NCI-H2196 treated with DMSO at 0.1 percent for 48 hours (cell line): ENCODE measurements around the gene C19orf67.

Experiments used
- DNase-seq: peaks from one replicate; lab custom pipeline; 2025; ENCODE audit not compliant: unreplicated experiment; lab: John Stamatoyannopoulos, UW

C19orf67 gene

DNA sequence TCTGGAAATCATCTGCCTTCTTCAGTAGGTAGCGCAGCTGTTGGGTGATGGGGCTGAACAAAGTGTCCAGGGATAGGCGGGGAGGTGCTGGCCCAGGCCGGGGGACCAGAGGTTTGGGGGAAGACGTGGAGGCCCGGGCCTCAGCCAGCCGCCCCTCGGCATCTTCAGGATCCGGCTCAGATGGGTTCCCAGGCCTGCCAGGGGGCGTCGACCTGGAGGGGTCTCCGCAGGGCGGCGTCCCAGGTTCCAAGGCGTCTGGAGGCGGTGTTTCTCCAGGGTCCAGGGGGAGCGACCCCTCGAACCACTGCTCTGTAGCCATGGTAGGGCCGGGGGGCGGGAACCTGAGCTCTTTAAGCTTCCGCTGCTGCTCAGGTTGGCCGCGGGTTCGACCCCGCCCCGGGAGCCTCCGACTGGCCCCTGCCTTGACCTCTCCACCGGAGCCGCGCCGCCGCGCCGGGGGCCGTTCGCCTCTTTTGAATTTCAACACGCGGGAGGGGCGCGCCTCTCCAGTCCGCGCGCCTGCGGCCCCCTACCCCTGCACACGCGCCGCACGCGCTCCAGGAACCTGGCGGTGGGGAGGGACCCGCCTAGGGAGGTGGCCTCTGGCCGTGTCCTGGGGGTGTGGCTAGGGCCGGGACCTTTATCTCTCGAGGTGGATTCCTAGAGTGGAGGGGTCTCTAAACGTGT, at the start of gene C19orf67:
TSS of gene C19orf67 (minus strand) at position 475 of the 687 bp plus-strand sequence. CDS start at position 319, 156 bp downstream.
- no peak for DNase-seq

DNA sequence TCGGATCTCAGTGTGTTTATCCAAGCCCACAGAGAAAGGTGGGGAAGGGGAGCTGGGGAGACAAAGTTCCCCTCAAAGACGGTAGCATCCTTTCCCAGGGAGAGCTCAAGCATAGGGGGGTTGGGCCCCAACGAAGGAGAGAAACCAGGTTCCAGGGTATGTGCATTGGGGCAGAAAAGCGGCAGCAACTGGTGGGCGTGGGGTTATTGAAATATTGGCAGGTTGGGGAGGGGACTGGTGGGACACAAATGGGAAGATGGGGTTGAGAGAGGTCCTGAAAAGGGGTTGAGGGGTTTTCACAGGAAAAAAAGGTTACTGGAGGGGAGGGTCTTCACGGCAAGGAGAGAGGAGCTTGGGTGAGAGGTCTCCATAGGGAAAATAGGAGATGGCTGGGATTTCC, 49.8 kb upstream of the C19orf67 start:
- no peak for DNase-seq

DNA sequence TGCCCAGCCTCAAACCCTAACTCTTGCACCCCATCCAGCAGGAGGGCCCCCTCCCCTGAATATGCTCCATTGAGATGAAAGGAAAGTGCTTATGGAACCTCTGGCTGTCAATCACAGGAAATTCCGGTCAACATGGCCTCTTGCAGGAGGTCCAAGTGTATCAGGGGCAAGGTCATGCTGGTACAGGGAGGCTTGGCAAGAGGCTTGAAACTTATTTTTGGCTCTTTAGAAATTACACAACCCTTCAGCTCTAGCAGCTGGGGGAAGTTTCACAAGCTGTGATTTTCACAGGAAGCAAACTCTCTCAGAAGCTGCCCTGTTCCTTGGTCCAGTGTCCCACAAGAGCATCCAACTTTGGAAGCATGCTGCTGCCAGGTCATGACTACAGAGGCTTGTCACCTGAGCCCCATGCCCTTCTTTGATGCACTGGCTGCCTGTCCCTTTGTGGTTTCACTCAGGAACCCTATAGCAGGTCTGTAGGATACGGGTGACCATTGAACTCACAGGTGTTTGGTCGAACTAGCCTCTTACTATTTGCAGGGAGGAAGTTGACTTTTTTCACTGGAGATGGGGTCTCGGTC, 42.4 kb upstream of the C19orf67 start:
- no peak for DNase-seq

DNA sequence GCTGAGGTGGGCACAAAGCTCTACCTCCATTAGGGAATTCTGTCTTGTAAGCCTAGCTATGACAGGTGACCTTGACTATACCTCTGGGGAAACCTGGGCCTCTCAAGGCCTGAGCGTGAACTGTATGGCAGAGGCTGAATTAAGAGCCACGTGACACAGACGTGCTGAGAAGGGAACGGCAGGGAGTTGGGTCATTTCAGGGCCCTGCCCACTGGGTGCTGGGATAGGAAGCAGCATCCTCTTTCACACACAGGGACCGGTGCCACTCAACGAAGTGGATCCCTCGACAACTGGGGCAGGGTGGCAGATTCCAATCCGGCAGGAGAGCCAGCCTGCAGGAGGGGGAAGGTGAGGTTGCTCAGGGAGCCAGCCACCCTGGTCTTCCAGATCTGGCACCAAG, 41.6 kb upstream of the C19orf67 start:
- no peak for DNase-seq

DNA sequence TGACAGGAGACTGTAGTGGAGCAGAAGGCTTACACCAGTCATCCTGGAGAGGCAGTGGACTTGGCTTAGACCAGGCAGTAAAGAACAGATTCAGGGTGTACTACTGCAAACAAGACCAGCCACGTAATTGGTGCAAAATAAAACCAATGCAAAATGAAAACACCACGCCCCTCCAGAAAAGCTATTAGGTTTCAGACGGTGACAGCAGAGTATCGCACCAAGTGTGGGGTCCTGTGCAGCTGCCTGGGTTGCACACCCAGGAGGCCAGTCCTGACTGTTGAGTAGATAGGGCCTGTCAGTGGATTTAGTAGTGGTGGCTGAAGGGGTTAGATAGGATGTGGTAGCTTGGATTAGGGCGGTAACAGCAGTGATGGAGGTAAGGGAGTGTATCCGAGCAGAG, 37.3 kb upstream of the C19orf67 start:
- no peak for DNase-seq

DNA sequence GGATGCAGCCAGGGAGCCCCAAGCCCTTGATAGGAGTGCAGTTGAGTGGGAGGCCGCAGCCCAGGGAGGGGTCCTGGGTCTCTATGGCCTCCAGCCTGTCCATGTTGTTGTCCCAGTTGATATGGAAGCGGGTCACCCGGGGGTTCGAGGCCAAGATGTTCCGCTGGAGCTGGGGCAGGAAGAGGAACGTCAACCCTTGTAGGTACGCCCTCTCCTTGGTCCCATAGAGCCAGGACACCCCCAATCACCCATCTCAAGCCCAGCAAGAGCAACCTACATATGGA, 34.9 kb upstream of the C19orf67 start:
- no peak for DNase-seq

DNA sequence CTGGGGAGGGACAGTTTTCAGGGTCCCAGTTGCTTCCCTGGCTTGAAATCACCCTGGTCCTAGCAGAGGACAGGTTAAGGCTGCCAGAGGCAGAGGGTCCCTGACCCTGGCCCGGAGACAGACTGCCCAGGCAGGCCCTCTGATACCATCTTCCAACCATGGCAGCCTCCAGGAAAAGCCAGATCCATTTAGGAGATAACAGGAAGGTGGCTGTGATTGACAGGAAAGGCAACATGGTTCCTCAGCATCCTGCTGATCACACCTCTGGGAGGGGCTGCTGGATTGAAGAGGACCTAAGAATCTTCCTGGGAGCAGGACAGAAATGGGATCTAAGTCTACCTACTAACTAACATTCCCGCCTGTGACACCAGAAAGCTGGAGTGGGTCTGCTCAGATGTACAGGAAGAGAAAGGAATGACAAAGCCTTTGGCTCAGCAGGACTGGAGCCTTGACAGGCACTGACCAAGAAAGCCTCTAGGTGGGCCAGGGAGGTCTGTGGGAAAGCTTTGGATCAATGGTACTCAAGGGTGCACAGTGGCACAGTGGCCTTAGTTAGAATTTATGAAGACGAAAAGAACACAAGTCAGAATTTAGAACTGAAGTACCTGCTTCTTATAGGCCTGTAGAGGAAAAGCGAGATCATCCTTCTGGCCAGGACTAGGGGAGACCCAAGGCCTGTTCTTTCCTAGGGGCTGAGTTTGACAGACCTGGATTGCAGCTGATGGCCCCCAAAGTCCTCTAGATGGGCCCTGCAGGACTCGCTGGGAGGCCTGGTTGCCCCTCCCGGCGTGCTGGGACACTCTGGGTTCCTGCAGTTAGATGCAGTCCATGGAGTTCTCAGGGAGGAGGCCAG, 34.3 kb upstream of the C19orf67 start:
- DNase-seq = no peak

DNA sequence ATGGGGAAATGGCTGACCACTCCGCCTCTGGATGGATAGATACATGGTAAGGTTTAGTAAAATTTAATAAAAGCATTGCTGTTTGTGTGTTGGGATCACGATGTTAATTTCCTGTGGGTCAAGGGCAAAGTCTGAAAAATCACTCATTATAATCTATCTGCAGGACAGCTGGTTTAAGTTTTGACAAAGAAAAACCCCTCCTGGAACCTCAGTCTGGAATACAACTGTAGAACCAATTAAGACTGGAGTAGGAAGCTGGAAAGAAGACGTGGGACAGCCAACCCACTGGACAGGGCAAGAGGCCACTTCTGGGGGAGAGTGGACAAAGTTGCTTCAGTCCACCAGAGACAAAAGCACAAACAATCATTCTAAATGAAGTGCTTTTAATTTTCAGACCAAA, 33.6 kb upstream of the C19orf67 start:
- DNase-seq = no peak

DNA sequence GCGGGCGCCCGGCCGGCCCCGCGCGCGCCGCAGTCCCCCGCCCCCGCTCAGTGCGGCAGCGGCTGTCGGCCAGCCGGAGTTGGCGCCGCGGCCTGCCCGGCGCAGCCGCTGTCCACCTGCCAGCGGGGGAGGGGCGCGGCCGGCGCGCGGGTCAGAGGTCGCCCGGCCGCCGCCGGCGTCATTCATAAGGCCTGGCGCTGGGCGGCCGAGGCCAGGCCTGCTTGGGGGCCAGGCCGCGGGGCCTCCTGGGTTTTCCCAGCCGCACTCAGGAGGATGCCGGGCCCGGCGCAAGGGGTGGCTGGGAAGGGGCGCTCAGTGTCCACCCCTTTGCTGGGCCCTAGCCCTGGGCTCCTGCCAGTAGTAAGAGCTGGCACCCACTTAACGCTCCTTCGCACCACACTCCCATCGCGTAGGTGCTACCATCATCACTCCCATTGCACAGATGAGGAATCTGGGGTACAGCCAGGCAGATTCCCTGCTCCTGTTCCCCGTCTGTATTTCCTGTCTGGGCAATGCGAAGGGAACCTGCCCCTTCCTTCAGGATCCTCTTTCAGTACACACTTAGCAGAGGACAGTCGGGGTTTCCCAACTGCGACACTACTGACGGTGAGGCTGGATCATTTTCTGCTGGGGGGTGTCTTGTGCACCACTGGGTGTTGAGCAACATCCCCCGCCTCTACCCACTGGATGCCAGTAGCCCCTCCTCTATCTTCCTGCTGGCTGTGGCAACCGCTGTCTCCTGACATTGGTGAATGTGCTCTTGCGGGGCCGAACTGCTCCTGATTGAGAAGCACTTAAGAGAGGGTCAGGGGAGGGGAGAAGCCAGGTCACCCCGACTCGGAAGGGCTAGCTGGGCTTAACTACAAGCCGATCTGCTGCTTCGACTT, 32.8 kb upstream of the C19orf67 start:
- peak; percentile 80 for DNase-seq

DNA sequence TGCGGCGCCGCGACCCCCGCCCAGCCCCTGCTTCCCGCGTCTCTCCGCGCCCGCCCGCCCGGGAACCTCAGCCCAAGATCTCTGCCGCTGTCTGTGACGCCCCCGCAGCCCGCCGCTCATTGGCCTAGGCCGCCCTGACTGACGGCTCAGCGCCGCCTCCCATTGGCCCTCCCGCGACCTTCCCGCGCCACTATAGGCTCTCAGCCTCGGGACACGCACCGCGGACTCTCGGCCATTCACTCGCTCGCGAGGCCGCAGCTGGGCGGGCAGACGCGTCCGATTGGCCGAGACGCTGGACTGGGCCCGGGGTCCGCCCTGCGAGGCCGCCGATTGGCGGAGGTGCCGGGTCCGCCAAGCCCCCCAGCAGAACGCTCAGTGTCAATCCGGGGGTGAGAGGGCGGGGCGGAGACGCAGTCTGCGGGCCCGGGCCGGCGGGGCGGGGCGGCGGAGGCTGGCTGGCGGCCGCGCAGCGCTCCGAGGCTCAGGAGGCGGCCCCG, 32.1 kb upstream of the C19orf67 start, which contains the start of gene PRKACA:
TSS of gene PRKACA (minus strand) at position 95 of the 497 bp plus-strand sequence. CDS start 215 bp downstream, outside the sequence.
- peak; percentile 96 for DNase-seq

DNA sequence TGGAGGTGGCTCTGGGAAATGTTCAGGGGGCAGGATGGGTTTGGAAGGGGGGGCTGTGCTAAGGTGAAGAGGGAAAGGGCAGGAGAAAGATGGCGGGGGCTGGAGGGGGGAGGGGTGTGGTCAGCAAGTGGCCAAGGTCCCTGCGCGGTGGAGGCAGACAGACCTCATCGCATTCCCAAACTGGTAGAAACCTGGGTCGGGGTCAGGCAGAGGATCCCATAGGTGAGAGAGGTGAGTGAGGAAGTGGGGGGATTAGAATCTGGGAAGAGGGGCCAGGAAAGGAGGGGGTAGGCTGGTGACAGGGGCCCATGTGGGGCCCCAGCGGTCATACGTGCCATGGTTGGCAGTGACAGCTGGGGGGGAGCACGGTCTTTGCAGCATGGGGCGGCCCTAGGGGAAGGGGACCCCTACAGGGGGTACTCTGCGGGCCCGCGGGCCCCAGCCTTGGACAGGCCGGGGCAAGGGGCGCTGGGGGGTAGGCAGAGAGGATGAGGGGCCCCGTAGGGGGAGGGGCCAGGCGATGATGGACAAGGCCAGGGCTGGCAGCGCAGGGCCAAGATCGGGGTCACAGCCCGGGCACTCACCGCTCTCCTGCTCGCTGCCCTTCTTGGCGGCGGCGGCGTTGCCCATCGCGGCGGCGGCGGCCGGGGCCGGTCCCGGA, 31.5 kb upstream of the C19orf67 start:
- no peak for DNase-seq

DNA sequence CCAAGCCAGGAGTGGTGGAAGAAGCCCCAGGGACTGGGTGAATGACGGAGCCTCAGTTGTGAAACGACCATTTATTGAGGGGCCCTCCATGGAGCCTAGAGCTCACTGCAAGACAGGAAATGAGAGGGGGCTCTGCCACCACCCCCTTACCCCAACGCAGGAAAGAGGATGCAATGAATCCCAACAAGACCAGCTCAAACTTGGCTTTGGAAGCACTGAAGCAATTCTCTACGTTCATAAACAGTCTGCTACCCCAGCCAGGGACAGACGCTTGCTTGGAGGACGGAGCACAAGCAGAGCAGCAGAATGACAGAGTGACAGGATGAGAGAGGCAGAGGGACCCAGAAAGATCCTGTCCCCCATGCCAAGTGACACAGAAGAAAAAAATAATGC, 30.9 kb upstream of the C19orf67 start:
- no peak for DNase-seq

DNA sequence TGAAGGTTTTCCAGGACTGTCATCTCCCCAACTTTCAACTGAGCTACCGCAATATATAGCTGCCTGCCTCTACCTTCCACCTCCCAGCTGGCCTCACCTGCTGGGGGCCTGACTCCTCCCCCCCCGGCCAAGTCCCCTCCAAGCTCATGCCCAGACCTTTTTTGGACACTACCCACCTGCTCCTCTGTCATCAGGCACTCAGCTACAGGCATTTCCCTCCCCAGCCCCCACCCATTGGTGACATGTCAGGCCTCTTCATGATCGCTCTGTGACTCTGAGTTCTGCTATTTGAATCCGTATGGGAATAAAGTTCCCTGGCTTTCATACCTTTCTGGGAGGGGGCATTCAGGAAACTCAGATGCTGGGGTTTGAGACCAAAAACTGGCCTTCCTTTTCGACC, 30.2 kb upstream of the C19orf67 start:
- DNase-seq = no peak

DNA sequence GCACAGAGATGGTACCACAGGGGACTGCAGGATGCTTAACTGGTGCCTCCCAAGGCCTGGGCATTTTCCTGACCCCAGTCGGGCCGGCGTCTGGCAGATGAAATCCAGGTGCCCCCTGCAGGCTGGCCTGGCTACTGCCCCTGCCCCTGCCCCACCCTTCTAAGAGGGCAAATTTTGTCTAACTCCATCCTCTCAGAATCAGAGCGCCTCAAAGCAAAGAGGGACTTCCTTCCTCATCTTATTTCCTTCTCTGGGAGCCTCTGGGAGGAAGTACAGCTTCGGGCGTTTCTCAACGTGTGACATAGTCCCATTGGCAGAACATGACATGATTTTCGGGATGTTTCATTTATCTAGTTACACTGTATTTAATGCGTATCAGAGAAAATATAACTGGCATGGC, 29.3 kb upstream of the C19orf67 start:
- no peak for DNase-seq

DNA sequence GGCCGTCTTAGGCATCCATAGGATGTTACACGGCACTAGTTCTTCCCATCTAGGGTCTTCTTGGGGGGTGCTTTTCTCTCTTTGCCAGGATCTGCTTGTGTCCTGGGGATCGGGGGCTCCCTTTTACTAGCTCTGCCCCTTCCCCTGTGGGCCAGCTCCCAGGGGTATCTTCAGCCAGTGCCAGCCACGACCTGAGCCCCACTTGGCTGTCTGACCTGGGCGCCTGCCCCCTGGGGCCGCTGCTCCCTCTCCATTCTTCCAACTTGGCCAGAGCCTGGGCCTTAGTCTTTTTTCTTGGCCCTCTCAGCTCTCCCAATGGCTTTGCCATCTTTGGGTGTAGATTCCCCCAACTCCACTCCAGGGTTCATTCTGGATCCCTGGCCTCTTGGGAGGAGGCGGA, 28.9 kb upstream of the C19orf67 start:
- DNase-seq = no peak

DNA sequence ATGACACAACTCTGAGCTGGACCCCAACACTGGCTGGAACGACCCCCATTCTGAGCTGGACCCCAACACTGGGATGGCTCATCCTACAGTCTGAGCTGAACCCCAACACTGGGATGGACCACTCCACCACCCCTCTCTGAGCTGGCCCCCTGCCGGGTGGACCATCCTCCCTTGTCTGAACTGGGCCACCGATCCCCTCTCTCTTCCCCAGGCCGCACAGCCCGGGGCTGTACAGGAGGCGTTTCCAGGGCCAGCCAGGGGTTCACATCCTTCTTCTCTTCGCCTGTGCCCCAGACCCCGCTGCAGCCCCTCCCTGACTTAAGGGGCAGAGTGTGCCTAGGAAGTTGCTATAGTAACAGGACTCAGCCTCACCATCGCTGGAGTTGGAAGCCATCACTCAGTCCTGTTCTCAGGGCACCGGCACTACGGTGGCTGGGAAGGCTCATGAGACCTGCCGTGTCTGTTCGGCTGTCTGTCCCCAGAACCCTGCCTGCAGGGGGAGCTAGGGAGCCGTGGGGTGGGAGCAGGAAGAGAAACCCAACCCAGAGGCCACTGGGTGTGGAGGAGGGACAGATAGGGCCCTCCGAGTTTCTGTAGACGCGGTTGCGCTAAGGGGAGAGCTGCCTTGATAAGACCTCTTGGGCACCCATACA, 28.3 kb upstream of the C19orf67 start:
- DNase-seq = no peak

DNA sequence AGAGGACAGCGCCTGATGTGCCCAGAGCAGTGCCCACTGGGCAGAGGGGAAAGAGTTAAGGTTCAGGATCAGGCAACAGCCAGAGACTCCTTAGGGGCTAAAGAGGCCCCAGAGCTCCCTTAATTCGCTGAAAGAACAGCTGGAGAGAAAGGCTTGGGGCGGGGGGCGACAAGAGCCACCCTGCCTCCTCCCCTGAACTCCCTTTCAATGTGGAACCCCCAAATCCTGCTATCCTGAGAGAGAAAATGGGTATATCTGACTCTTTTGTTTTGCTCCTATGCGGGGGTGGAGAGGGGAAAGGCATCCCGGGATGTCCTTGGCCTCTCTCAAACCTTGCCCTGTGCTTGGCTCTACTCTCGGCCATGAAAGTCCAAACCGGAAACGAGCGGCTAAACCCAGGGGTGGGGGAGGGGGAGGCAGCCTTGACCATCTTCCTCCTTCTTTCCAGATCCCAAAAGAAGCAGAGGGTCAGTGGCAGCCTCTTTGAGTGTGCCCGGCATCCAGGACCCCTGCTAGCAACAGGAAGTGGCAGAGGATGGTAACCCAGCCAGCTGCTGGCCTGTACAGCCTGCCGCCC, 27.3 kb upstream of the C19orf67 start:
- DNase-seq = no peak

DNA sequence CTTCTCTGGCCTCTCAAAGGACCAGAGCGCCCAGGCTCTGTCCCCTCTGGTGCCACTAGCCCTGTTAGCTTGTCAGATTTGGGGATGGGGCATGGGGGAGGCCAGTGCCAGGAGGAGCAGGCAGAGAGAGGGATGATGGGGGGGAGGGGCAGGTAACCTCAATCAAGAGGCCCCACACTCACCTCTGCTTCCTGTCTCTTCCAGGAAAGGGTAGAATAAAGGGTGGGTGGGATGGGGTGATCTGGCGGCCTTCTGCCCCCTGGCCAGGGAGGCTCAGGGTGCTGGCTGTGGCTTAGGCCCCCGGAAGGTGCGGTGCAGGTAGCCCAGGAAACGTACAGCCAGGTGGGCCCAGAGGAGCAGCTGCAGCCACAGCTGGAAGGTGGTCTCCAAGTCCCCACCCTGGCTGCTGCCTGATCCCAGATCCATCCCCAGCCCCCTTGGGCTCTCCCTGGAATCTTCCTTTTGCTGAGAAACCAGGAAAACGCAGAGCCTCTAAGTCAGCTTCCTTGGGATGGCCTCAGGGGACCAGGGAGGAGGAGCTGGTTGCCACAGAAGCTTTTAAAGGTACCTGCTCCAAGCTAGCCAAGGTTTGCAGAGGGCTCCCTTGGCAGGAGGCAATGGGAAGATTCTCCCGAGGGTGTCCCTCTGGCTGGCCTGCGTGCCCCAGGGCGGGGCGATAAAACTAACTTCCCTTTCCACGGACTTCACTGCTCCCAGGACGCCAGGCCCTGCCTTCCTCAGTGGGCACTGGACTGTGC, 26.6 kb upstream of the C19orf67 start:
- DNase-seq = no peak

DNA sequence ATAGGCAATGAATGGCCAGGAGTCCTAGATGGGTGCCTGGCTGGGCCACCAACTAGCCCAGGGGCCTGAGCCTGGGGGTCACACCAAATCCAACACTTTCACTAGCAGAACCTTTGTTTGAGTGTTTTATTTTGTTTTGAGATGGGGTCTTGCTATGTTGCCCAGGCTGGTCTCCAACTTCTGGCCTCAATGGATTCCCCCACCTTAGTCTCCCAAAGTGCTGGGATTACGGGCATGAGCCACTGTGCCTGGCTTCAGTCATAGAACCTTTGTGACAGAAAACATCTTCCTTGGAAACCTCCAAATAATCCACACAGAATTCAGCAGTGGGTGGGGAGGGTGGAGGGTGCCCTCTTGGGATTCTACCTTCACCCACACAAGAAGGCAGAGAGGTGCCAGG, 25.9 kb upstream of the C19orf67 start:
- DNase-seq = no peak
